Left ventricle myocardium inferior (tissue), 1 donor: ENCODE measurements around the gene TASOR2. TPM values are rescaled to one million over a fixed set of nuclear protein-coding genes. Genes with fewer than 3 reads are reported as not detected.

ENCODE experiments used
- DNase-seq: peaks from one replicate; pipeline ENCODE4 v3.0.0-alpha.2; 2020
- H3K27ac ChIP-seq: fragments of 200-600 bp; replicated peaks from 2 replicates; pipeline ENCODE4 v1.8.0; 2021
- H3K27me3 ChIP-seq: fragments of 200-600 bp; 2 replicates; pipeline ENCODE4 v1.8.0; 2021; ENCODE audit warnings: low read depth
- H3K36me3 ChIP-seq: fragments of 200-600 bp; 2 replicates; pipeline ENCODE4 v1.8.0; 2021
- H3K4me1 ChIP-seq: fragments of 200-600 bp; 2 replicates; pipeline ENCODE4 v1.8.0; 2021
- H3K4me3 ChIP-seq: fragments of 200-600 bp; 2 replicates; pipeline ENCODE4 v1.8.0; 2021; ENCODE audit warnings: mild to moderate bottlenecking, moderate library complexity
- H3K9me3 ChIP-seq: fragments of 200-600 bp; replicated peaks from 2 replicates; pipeline ENCODE4 v1.8.0; 2021
- intact Hi-C: fragments of 100-400 bp; cut with micrococcal nuclease; formaldehyde crosslinking; loops from one replicate; pipeline ENCODE4 v1.11.0; 2022
- total RNA-seq: library from RNA; stranded (reverse); fragmentation: NEBNext Ultra II Directional; extraction: Animal tissue kit (Norgen Biotek cat#: 25700); gene quantifications from one replicate; pipeline ENCODE4 v1.2.1, GENCODE V29; 2021
- TF ChIP-seq, protein P1 (sequence below): fragments of 200-600 bp; IDR thresholded peaks from 2 replicates; pipeline ENCODE4 v1.8.0; 2021; ENCODE audit warnings: antibody characterized with exemption, mild to moderate bottlenecking, borderline replicate concordance
- donor health status: DM: no; HTN: yes; CAD: no; lungs with severe emphysema.

Gene TASOR2
- total RNA-seq, 1 donor from 2014 or later: 39.9 TPM

DNA sequence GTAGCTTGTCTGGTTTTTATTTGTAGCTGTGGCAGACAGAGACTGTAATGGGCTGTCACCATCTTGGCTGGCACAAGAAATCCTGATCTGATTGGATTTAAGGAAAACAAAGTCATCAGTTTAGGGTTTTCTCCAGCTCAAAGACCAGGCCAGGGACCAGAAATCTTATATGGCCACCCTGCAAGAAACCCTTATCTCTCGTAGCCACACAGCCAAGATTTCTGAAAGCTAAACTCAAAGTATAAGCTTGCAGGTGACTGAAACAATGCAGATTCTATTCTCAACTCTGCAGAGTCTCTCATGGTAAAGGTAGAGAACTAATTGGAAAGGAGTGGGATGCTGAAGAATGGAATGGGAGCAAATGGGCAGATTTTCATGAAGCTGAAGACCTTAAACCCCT, 15.0 kb upstream of the TASOR2 start:
- Histone ChIP-seq H3K27me3 (no peaks in the 10 kb centered on the region), H3K27ac (no peak overlapping the region), H3K4me3 (no peak overlapping the region), H3K9me3 (peaks cover 22% of the 10 kb centered on the region), H3K4me1 (peaks cover 24% of the 10 kb centered on the region), H3K36me3 (no peaks in the 10 kb centered on the region)
- DNase-seq: no peak
- TF ChIP-seq, protein P1, sequence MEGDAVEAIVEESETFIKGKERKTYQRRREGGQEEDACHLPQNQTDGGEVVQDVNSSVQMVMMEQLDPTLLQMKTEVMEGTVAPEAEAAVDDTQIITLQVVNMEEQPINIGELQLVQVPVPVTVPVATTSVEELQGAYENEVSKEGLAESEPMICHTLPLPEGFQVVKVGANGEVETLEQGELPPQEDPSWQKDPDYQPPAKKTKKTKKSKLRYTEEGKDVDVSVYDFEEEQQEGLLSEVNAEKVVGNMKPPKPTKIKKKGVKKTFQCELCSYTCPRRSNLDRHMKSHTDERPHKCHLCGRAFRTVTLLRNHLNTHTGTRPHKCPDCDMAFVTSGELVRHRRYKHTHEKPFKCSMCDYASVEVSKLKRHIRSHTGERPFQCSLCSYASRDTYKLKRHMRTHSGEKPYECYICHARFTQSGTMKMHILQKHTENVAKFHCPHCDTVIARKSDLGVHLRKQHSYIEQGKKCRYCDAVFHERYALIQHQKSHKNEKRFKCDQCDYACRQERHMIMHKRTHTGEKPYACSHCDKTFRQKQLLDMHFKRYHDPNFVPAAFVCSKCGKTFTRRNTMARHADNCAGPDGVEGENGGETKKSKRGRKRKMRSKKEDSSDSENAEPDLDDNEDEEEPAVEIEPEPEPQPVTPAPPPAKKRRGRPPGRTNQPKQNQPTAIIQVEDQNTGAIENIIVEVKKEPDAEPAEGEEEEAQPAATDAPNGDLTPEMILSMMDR: no peak
- intact Hi-C loops: no loop called here

DNA sequence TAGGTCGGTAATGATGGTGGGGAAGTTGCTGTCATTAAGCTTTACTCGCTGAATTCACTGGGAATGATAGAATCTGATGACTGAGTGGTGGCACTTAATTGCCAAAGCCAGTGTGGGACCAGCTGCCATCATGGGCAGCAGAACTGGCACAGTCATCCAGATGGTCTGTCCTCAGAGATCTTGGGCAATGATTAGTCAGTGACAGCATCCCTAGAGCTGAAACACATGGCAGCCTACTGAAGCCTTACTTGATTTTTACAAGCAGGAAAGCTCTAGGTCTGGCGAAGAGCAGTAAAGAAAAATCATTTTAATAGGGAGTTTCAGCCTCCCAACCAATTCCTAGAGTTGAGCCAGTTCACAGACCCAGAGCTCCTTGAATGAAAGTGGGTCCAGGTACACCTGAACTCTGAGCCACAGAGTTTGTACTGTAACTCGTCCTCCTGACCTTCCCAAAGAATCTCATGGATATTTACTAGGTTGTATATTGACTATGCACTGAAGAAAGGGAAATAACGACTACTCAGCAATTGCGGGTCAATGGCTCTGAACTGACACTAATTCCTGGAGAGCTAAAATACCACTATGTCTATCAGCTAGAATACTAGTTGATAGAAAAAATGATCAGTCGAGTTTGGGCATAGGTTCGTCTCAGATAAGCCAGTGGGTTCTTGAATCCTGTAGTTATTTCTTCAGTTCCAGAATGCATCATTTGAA, 13.8 kb upstream of the TASOR2 start:
- Histone ChIP-seq H3K36me3 (no peaks in the 10 kb centered on the region), H3K4me3 (no peak overlapping the region), H3K9me3 (peaks cover 25% of the 10 kb centered on the region), H3K27ac (no peak overlapping the region), H3K27me3 (no peaks in the 10 kb centered on the region), H3K4me1 (peaks cover 12% of the 10 kb centered on the region)
- no peak for DNase-seq
- intact Hi-C loops: no loop called here
- TF ChIP-seq, protein P1: no peak

DNA sequence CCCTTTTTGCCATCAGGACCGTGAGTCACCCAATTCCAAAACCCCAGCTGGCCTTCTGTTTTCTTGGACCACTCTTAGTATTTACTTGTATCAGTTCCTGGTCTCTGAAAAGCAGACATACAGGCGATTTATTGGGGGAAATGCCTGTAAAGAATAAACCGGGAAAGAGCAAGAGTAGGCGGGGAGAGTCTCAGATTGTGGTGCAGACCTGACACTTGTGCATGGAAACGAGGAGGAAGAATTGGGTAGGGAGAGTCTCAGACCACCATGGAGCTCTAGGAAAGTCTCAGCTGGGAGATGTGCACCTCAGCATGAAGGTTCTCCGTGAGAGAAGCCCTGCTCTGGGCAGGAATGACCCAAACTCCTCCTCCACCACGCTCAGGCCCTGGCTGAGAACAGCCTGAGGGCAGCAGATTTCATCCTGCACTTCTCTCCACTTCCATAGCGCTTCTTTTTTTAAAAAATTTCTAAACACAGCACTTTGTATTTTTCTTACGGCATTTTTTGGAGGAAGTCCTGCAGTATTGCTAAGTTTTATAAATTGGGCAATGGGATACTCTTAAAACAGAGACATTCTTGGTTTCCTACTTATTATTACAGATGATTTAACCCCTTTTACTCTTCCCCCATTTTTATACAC, 6.1 kb upstream of the TASOR2 start:
- peaks cover 14% of the 10 kb centered on the region for H3K9me3 ChIP-seq
- intact Hi-C loops: no loop called here

DNA sequence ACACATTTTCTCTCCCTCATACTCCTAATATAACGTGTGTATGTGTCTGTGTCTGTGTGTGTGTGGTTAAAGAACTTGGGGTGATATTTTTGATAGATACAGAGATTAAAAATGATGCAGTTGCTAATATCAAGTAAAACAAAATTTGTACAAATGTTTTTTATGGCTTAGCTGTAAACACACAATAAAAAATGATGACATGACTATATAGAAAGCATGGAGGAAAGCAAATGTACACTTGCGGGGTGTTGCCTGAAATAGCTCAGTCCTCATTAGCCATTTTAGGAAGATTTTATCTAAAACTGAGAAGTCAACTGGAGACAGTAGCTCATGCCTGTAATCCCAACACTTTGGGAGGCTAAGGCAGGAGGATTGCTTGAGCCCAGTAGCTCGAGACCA, 5.6 kb upstream of the TASOR2 start:
- H3K4me3 ChIP-seq: no peak overlapping the region
- H3K27ac ChIP-seq: no peak overlapping the region
- H3K36me3 ChIP-seq: no peaks in the 10 kb centered on the region
- no peak for DNase-seq
- peaks cover 2% of the 10 kb centered on the region for H3K4me1 ChIP-seq
- H3K27me3 ChIP-seq: peaks cover 26% of the 10 kb centered on the region
- TF ChIP-seq, protein P1: no peak
- intact Hi-C loops: no loop called here
- H3K9me3 ChIP-seq: peaks cover 9% of the 10 kb centered on the region

More for the DNA sequence above, 6.1 kb upstream of the TASOR2 start:
- H3K27me3 ChIP-seq: peaks cover 26% of the 10 kb centered on the region
- TF ChIP-seq, protein P1: no peak
- no peak overlapping the region for H3K4me3 ChIP-seq
- H3K4me1 ChIP-seq: no peaks in the 10 kb centered on the region
- H3K36me3 ChIP-seq: no peaks in the 10 kb centered on the region
- no peak overlapping the region for H3K27ac ChIP-seq
- DNase-seq: no peak

DNA sequence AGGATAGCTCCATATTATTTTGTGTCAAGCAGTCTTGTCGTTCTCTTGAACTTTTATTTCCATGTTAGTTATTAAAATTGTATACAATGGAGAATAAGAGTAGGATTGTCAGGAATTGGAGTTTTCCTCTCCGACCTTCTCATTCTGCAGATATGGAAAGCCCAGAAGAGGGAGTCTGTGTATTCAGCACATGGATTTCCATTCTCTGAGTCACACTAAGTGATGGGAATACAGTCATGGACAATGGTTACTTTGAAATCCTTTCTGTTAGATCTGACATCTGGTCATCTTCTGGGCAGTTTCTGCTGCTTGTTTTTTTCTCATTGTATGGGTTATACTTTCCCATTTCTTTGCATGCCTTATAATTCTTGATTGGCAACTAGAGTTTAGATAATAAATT, 5.0 kb upstream of the TASOR2 start:
- Histone ChIP-seq H3K9me3 (peaks cover 3% of the 10 kb centered on the region), H3K36me3 (no peaks in the 10 kb centered on the region), H3K27me3 (peaks cover 26% of the 10 kb centered on the region), H3K27ac (no peak overlapping the region), H3K4me1 (peaks cover 4% of the 10 kb centered on the region), H3K4me3 (no peak overlapping the region)
- intact Hi-C loops: no loop called here
- DNase-seq: no peak
- TF ChIP-seq, protein P1: no peak
